IPS DF 6.9 (cell line): ENCODE results near the gene STARD9.
"Not testable (repeated sequence)": the region's sequence is repeated elsewhere in the genome, so short reads cannot be mapped to it uniquely, and the experiment has no call there.

ENCODE experiments used
- DNase-seq: peaks from one replicate; pipeline ENCODE4 v3.0.0-alpha.2; 2013; ENCODE audit warnings: low read depth, low spot score
- H3K27ac ChIP-seq: one replicate; pipeline ENCODE4 v1.5.1; 2013; ENCODE audit warnings: low read length, control low read depth
- H3K27me3 ChIP-seq: 2 replicates; pipeline ENCODE4 v1.6.1; 2013; ENCODE audit warnings: mild to moderate bottlenecking, low read length; ENCODE audit not compliant: control insufficient read depth, insufficient read depth
- H3K36me3 ChIP-seq: 2 replicates; pipeline ENCODE4 v1.6.1; 2013; ENCODE audit warnings: low read length; ENCODE audit not compliant: control insufficient read depth, insufficient read depth
- H3K4me1 ChIP-seq: 2 replicates; pipeline ENCODE4 v1.6.1; 2013; ENCODE audit warnings: low read length; ENCODE audit not compliant: control insufficient read depth, insufficient read depth
- H3K4me3 ChIP-seq: 2 replicates; pipeline ENCODE4 v1.5.1; 2013; ENCODE audit warnings: mild to moderate bottlenecking, low read length
- H3K9me3 ChIP-seq: 2 replicates; pipeline ENCODE4 v1.6.1; 2013; ENCODE audit warnings: low read length, inconsistent platforms; ENCODE audit not compliant: control insufficient read depth, insufficient read depth
- WGBS: extraction: QIAGEN DNeasy Blood & Tissue Kit; methylation state at CpG from one replicate; pipeline ENCODE4 v1.1.7; 2013; ENCODE audit warnings: mixed read lengths, missing lambda C conversion rate; ENCODE audit not compliant: insufficient read length, insufficient coverage; 5-methylcytosine and 5-hydroxymethylcytosine counted together

Gene STARD9

DNA sequence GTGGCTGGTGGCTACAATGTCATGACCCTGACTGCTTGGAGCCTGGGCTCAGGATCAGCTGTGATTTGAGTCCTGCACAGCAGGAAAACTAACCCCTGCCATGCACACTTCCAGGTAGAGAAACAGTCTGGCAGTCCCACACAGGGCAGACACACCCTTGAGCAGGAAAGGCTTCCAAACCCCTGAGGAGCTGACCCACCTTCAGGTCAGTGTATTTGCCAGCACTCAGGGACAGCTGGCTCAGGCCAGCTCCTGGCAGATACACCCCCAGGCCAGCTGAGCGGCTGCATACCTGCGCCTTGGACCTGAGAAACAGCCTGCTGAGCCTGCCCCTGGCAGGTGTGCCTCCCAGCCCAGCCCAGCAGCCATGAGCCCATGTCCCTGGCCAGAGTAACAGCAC lies 183.7 kb downstream of the STARD9 start:
- no peaks in the 10 kb centered on the region for H3K36me3 ChIP-seq
- 0 out of 2 replicates have a peak, but pooled peaks cover 1% of the 10 kb centered on the region for H3K4me1 ChIP-seq
- H3K27me3 ChIP-seq = no peaks in the 10 kb centered on the region
- H3K27ac ChIP-seq = no peak overlapping the region
- DNase-seq = no peak
- H3K4me3 ChIP-seq = no peak overlapping the region
- no peaks in the 10 kb centered on the region for H3K9me3 ChIP-seq
- WGBS = no CpG with 5 or more reads among the region's 2 CpGs

DNA sequence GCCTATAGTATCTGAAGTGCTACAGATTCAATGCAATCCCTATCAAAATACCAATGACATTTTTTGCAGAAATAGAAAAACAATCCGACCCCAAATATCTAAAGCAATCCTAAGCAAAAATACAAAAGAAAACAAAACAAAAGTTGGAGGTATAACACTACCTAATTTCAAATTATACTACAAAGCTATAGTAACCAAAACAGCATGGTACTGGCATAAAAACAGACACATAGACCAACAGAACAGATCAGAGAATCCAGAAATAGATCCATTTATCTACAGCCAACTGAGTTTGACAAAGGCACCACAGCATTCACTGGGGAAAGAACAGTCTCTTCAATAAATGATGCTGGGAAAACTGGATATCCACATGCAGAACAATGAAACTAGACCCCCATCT lies 185.4 kb downstream of the STARD9 start:
- WGBS = no CpG with 5 or more reads among the region's 1 CpG
- Histone ChIP-seq H3K36me3 (no peaks in the 10 kb centered on the region), H3K9me3 (no peaks in the 10 kb centered on the region), H3K27ac (no peak overlapping the region), H3K4me3 (no peak overlapping the region), H3K4me1 (0 out of 2 replicates have a peak, but pooled peaks cover 3% of the 10 kb centered on the region), H3K27me3 (no peaks in the 10 kb centered on the region)
- no peak for DNase-seq

DNA sequence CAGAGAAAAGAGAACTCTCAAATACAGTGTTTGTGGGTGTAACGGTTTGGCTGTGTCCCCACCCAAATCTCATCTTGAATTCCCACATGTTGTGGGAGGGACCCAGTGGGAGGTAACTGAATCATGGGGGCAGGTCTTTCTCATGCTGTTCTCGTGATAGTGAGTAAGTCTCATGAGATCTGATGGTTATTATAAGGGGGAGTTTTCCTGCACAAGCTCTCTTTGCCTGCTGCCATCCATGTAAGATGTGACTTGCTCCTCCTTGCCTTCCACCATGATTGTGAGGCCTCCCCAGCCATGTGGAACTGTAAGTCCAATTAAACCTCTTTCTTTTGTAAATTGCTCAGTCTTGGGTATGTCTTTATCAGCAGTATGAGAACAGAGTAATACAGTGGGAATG lies 186.4 kb downstream of the STARD9 start:
- H3K27ac ChIP-seq, H3K4me1 ChIP-seq, H3K9me3 ChIP-seq, H3K36me3 ChIP-seq, DNase-seq, H3K27me3 ChIP-seq, H3K4me3 ChIP-seq: not testable (repeated sequence)
- no CpG with 5 or more reads among the region's 2 CpGs for WGBS

DNA sequence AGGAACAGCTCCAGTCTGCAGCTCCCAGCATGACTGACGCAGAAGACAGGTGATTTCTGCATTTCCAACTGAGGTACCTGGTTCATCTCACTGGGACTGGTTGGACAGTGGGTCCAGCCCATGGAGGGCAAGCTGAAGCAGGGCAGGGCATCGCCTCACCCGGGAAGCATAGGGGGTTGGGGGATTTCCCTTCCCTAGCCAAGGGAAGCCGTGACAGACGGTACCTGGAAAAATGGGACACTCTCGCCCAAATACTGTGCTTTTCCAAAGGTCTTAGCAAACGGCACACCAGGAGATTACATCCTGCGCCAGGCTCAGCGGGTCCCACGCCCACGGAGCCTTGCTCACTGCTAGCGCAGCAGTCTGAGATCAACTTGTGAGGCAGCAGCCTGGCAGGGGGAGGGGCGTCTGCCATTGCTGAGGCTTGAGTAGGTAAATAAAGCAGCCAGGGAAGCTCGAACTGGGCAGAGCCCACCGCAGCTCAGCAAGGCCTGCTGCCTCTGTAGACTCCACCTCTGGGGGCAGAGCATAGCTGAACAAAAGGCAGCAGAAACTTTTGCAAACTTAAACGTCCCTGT lies 188.8 kb downstream of the STARD9 start:
- not testable (repeated sequence) for H3K4me1 ChIP-seq, DNase-seq, H3K27ac ChIP-seq, H3K4me3 ChIP-seq, H3K27me3 ChIP-seq, H3K36me3 ChIP-seq, H3K9me3 ChIP-seq
- WGBS = no CpG with 5 or more reads among the region's 16 CpGs

DNA sequence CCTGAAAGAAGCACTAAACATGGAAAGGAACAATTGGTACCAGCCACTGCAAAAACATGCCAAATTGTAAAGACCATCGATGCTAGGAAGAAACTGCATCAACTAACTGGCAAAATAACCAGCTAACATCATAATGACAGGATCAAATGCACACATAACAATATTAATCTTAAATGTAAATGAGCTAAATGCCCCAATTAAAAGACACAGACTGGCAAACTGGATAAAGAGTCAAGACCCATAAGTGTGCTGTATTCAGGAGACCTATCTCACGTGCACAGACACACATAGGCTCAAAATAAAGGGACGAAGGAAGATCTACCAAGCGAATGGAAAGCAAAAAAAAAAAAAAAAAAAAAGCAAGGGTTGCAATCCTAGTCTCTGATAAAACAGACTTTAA lies 190.7 kb downstream of the STARD9 start:
- no CpG with 5 or more reads among the region's 4 CpGs for WGBS
- not testable (repeated sequence) for H3K4me1 ChIP-seq, H3K9me3 ChIP-seq, H3K36me3 ChIP-seq, H3K27ac ChIP-seq, H3K27me3 ChIP-seq, DNase-seq, H3K4me3 ChIP-seq
